GM13976 (cell line): ENCODE data around the gene SFXN1.

ENCODE experiments used
- DNase-seq: peaks from one replicate; pipeline ENCODE4 v3.0.0; 2012; ENCODE audit warnings: low spot score
- CTCF ChIP-seq: IDR thresholded peaks from 2 replicates; pipeline ENCODE4 v1.5.1; 2012; ENCODE audit warnings: borderline replicate concordance, mild to moderate bottlenecking; ENCODE audit not compliant: insufficient read depth; ENCODE audit errors: extremely low read depth, missing control alignments, control extremely low read depth
- in situ Hi-C: fragments of 300-500 bp; cut with MboI; formaldehyde crosslinking; loops from one replicate; pipeline ENCODE4 v1.12.0; 2022; ENCODE audit warnings: low sequenced_read_pairs, mixed read lengths, inconsistent platforms; ENCODE audit not compliant: unreplicated experiment

Gene SFXN1

GRCh38 chr5:175520321-175520720 lies 42.0 kb downstream of the SFXN1 start:
- in situ Hi-C loops, result no loop called here
- no peak for TF ChIP-seq CTCF
- DNase-seq, result no peak

- TF ChIP-seq CTCF, result no peak
- in situ Hi-C loops, result no loop called here
- no peak for DNase-seq
These were observed 42.5 kb downstream of the SFXN1 start for GRCh38 chr5:175520873-175521272.

- in situ Hi-C loops, result no loop called here
- no peak for DNase-seq
- no peak for TF ChIP-seq CTCF
These were observed 43.0 kb downstream of the SFXN1 start for GRCh38 chr5:175521313-175521833.

- in situ Hi-C loops, result no loop called here
These were observed 44.9 kb downstream of the SFXN1 start for GRCh38 chr5:175523292-175523691.

GRCh38 chr5:175524211-175524610 lies 45.9 kb downstream of the SFXN1 start:
- in situ Hi-C loops, result no loop called here
- TF ChIP-seq CTCF, result no peak
- no peak for DNase-seq

More at GRCh38 chr5:175523292-175523691, 44.9 kb downstream of the SFXN1 start:
- no peak for DNase-seq
- TF ChIP-seq CTCF, result no peak

GRCh38 chr5:175526691-175527090 lies 48.3 kb downstream of the SFXN1 start:
- in situ Hi-C loops, result no loop called here
- TF ChIP-seq CTCF, result no peak
- no peak for DNase-seq
